Measurements from ENCODE around the gene CDH4.

CDH4 gene

GRCh38 chr20:61948586-61949362 lies 696.7 kb downstream of the CDH4 start:
- DNase-seq, result no peak

DNA sequence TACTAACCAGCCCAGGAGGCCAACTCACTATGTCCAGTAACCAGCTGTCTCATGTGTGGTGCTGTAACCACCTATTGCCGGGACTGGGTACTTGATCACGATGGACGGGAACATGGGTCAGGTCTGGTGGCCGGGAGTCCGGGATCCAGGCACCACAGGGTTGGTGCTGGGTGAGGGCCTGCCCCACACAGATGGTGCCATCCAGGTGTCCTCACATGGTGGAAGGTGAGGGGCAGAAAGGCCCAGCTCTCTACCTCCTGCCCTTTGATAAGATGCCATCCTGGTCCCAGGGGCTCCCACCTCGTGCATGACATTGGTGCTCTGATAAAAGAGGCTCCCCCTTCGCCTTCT lies 697.3 kb downstream of the CDH4 start:
- no peak for DNase-seq

- DNase-seq, result no peak
These were observed 697.9 kb downstream of the CDH4 start for GRCh38 chr20:61949714-61950640.

GRCh38 chr20:61950641-61951071 lies 698.6 kb downstream of the CDH4 start:
- no peak for DNase-seq

- DNase-seq, result no peak
These were observed 699.9 kb downstream of the CDH4 start for GRCh38 chr20:61951695-61952533.

GRCh38 chr20:61953037-61954021 lies 701.3 kb downstream of the CDH4 start:
- no peak for DNase-seq

GRCh38 chr20:61954276-61955021 lies 702.4 kb downstream of the CDH4 start:
- no peak for DNase-seq

- DNase-seq, result no peak
These were observed 703.8 kb downstream of the CDH4 start for GRCh38 chr20:61955668-61956395.

DNA sequence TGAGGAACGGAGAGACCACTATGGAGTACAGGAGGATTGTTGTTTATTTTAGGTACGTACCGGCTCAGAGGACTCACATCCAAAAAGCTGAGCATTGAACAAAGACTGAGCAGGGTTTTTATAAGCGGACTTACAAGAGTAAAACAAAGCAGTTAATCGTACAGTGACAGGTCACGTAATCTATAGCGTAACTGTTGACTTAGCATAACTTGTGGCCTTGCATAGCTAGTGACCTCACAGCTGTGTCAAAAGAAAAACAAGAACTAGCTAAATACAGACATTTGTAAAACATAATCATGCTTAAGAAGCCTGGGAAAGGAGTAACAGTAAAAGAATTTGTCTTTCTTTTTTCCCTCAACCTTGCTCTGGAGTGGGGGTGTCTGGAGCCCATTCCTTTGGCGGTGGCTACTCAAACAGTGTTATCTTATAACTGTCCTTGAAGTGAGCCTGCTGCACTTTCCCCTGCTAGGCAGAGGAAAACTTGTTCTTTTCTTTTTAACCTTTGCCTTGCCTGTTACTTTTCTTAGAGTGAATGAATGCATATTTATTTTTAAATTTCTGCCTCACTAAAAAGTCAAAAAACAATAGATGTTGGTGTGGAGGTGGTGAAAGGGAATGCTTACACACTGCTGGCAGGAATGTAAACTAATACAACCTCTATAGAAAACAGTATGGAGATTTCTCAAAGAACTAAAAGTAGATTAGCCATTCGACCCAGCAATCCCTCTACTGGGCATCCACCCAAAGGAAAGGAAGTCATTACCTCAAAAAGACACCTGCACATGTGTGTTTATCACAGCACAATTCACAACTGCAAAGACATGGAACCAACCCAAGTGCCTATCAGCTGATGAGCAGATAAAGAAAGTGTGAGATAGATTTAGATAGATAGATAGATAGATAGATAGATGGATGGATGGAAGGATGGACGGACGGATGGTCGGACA lies 704.6 kb downstream of the CDH4 start:
- no peak for DNase-seq

- no peak for DNase-seq
These were observed 706.1 kb downstream of the CDH4 start for GRCh38 chr20:61957961-61958715.

DNA sequence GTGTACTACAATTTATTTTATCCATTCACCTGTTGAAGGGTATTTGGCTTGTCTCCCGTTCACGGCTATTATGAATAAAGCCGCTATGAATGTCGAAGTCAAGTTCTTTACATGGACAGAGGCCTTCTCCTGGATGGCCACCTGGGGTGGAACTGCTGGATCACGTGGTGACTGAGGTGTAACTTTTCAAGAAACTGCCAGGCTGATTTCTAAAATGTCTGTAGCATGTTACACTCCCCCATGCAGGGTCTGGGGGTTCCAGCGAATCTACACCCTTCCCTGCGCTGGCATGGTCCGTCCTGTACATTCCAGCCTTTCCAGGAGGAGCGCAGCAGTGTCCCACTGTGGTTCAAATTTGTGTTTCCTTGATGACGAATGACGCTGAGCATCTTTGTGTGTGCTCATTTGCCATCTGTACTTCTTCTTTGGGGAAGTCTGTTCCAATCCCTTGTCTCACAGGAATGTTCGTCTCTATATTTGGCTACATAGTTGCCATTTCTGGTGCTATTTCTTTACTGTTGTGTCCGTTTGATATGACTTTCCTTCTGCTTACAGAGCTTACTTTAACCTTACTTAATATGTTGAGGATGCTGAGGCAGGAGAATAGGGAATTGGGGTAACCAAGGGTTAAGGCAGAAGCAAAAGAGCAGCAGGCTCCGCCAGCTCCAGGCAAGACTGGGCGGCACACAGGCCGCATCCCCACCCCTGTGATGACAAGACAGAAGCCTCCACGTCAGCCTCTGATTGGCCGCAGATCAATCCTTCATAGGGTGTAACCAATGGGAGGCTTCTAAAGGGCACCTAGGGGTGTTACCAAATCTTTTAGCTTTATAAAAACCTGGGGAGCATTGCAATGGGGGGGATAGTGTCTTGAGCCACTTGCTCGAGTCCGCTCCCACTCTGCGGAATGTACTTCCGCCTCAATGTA lies 707.0 kb downstream of the CDH4 start:
- no peak for DNase-seq

- DNase-seq, result no peak
These were observed 708.8 kb downstream of the CDH4 start for GRCh38 chr20:61960836-61961235.

DNA sequence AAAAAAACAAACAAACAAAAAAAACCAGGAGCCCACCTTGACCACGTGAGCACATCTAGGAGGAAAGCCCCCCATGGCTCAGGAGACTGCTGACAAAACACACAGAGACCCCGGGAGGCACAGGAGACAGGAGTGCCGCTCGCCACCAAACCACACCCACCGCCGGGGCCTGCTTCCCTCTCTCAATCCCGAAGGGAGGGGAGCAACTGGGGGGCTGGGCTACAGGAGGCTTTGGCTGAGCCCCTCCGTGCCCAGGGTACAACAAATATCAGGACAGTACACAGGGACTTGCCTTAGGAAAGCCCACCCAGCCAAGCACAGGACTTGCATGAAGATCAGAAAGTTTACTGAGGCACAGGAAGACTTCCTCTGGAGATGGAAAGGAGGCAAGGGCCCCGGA lies 711.1 kb downstream of the CDH4 start:
- no peak for DNase-seq

GRCh38 chr20:61963885-61964674 lies 712.0 kb downstream of the CDH4 start:
- DNase-seq, result no peak

GRCh38 chr20:61964675-61965605 lies 712.9 kb downstream of the CDH4 start:
- no peak for DNase-seq

All from NCI-H510A treated with DMSO at 0.1 percent for 48 hours (cell line).